Liver (tissue), 3 donors: ENCODE measurements around the gene PTPN6.

Source experiments
- EGR1 ChIP-seq, 2 donors: IDR thresholded peaks; 2 replicates each; pipeline ENCODE4 v1.6.1; 2016 to 2018; ENCODE audit warnings: antibody characterized with exemption in 2 of 2, low read depth in 2 of 2
- JUND ChIP-seq, 2 donors: IDR thresholded peaks; 2 replicates each; pipeline ENCODE4 v1.6.1; 2016; ENCODE audit warnings: antibody characterized with exemption in 2 of 2
- TAF1 ChIP-seq: conservative IDR thresholded peaks from 2 replicates; pipeline ENCODE4 v1.6.1; 2016; ENCODE audit warnings: antibody characterized with exemption, mild to moderate bottlenecking
- TF ChIP-seq, protein P1 (sequence below): IDR thresholded peaks from 2 replicates; pipeline ENCODE4 v1.6.1; 2016; ENCODE audit warnings: antibody characterized with exemption, mild to moderate bottlenecking
- TF ChIP-seq, protein P2 (sequence below): fragments of 150-350 bp; IDR thresholded peaks from 2 replicates; pipeline ENCODE4 v1.5.1; 2017; ENCODE audit warnings: improper control_type of control experiment, low read depth, low read length; ENCODE audit not compliant: missing input control
- donor health status: healthy.
- donor health status: healthy.

DNA sequence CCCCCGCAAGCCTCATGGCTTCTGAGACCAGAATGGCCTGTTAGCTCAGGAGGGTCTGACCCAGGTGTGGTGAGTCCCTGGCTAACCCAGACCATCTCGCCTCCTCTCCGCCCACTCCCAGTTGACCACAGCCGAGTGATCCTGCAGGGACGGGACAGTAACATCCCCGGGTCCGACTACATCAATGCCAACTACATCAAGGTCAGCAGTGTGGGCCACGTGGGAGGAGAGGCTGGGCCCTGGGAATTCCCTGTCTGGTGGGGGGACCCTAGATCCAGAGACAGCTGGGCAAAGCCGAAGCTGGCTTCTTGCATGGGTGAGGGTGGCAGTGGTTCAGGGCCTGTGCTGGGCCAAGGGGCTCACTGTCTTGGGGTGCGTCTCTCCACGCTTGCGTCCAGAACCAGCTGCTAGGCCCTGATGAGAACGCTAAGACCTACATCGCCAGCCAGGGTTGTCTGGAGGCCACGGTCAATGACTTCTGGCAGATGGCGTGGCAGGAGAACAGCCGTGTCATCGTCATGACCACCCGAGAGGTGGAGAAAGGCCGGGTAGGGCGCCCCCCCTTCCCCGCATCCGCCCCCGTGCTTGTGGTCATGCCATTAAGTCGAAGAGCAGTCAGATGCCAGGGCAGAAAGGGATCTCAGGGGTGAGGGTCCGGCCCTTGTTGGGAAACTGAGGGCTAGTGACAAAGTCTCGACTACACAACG, 5.0 kb downstream of the PTPN6 start:
- TF ChIP-seq JUND (IDR thresholded peaks at IDR 0.05) (no peak), EGR1 (IDR thresholded peaks at IDR 0.05; ENCODE audit: low read depth in 2 of 2) (no peak), TAF1 (no peak)
- TF ChIP-seq, protein P1, sequence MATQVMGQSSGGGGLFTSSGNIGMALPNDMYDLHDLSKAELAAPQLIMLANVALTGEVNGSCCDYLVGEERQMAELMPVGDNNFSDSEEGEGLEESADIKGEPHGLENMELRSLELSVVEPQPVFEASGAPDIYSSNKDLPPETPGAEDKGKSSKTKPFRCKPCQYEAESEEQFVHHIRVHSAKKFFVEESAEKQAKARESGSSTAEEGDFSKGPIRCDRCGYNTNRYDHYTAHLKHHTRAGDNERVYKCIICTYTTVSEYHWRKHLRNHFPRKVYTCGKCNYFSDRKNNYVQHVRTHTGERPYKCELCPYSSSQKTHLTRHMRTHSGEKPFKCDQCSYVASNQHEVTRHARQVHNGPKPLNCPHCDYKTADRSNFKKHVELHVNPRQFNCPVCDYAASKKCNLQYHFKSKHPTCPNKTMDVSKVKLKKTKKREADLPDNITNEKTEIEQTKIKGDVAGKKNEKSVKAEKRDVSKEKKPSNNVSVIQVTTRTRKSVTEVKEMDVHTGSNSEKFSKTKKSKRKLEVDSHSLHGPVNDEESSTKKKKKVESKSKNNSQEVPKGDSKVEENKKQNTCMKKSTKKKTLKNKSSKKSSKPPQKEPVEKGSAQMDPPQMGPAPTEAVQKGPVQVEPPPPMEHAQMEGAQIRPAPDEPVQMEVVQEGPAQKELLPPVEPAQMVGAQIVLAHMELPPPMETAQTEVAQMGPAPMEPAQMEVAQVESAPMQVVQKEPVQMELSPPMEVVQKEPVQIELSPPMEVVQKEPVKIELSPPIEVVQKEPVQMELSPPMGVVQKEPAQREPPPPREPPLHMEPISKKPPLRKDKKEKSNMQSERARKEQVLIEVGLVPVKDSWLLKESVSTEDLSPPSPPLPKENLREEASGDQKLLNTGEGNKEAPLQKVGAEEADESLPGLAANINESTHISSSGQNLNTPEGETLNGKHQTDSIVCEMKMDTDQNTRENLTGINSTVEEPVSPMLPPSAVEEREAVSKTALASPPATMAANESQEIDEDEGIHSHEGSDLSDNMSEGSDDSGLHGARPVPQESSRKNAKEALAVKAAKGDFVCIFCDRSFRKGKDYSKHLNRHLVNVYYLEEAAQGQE: no peak
- TF ChIP-seq, protein P2, sequence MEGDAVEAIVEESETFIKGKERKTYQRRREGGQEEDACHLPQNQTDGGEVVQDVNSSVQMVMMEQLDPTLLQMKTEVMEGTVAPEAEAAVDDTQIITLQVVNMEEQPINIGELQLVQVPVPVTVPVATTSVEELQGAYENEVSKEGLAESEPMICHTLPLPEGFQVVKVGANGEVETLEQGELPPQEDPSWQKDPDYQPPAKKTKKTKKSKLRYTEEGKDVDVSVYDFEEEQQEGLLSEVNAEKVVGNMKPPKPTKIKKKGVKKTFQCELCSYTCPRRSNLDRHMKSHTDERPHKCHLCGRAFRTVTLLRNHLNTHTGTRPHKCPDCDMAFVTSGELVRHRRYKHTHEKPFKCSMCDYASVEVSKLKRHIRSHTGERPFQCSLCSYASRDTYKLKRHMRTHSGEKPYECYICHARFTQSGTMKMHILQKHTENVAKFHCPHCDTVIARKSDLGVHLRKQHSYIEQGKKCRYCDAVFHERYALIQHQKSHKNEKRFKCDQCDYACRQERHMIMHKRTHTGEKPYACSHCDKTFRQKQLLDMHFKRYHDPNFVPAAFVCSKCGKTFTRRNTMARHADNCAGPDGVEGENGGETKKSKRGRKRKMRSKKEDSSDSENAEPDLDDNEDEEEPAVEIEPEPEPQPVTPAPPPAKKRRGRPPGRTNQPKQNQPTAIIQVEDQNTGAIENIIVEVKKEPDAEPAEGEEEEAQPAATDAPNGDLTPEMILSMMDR: no peak
